T-cell (primary cell): ENCODE results near the gene LPCAT4. TPM values are rescaled to one million over a fixed set of nuclear protein-coding genes. Genes with fewer than 3 reads are reported as not detected.
A peak's percentile ranks its signal among the peaks of the same experiment; 100 is the strongest.

ENCODE experiments used
- ATAC-seq, 4 experiments: fragments of 200-7000 bp in 3 of 4; fragments of 150-1000 bp in 1 of 4; cut with Tn5 transposase; replicated peaks in 1 of 4; 1 replicate in 3 of 4; 2 replicates in 1 of 4; pipeline ENCODE4 v1.10.0; 2021; ENCODE audit warnings: moderate library complexity in 3 of 4, mild to moderate bottlenecking in 2 of 4, moderate number of reproducible peaks in 1 of 4
- CTCF ChIA-PET, 2 donors: fragments of 300-600 bp; sonication (Branson Sonifier 250); formaldehyde crosslinking; loops; one replicate each; lab custom pipeline; 2022; ENCODE audit warnings: antibody characterized with exemption in 2 of 2; lab: Charles Lee
- POLR2A ChIA-PET, 2 donors: fragments of 300-600 bp; sonication (Branson Sonifier 250); formaldehyde crosslinking; loops; one replicate each; lab custom pipeline; 2022; ENCODE audit warnings: antibody characterized with exemption in 2 of 2; lab: Charles Lee
- DNase-seq, 35 experiments: peaks; one replicate each; pipeline versions ENCODE4 v3.0.0 to v3.0.0-alpha.2; 2013 to 2023
- H3K27ac ChIP-seq: one replicate; pipeline ENCODE4 v1.5.1; 2013; ENCODE audit warnings: low read length
- H3K27me3 ChIP-seq, 2 experiments: replicated peaks in 1 of 2; 1 replicate in 1 of 2; 2 replicates in 1 of 2; pipeline versions ENCODE4 v1.6.1 to v1.7.0; 2013; ENCODE audit warnings: low read length in 1 of 2, mixed read lengths in 1 of 2; ENCODE audit not compliant: control insufficient read depth in 2 of 2, insufficient read depth in 2 of 2; ENCODE audit errors: extremely low read depth in 1 of 2
- H3K36me3 ChIP-seq, 2 donors: 1 replicate in 1 of 2; 2 replicates in 1 of 2; pipeline versions ENCODE4 v1.6.1 to v1.7.0; 2013; ENCODE audit warnings: low read length in 1 of 2; ENCODE audit not compliant: control insufficient read depth in 2 of 2, insufficient read depth in 1 of 2; ENCODE audit errors: extremely low read depth in 1 of 2
- H3K4me1 ChIP-seq, 2 experiments: 1 replicate in 1 of 2; 2 replicates in 1 of 2; pipeline versions ENCODE4 v1.6.1 to v1.7.0; 2013; ENCODE audit warnings: low read length in 2 of 2, mixed read lengths in 1 of 2; ENCODE audit not compliant: insufficient read depth in 2 of 2, control insufficient read depth in 1 of 2; ENCODE audit errors: extremely low read depth in 1 of 2
- H3K4me3 ChIP-seq, 2 donors: 1 replicate in 1 of 2; 2 replicates in 1 of 2; pipeline versions ENCODE4 v1.5.1 to v1.7.0; 2013; ENCODE audit warnings: mild to moderate bottlenecking in 2 of 2, low read length in 1 of 2, moderate library complexity in 1 of 2; ENCODE audit not compliant: control insufficient read depth in 1 of 2; ENCODE audit errors: extremely low read depth in 1 of 2
- H3K9me3 ChIP-seq: 2 replicates; pipeline ENCODE4 v1.7.0; 2013
- H3K27ac Mint-ChIP-seq, 2 donors: one replicate each; pipeline ENCODE4 v1.8.0; 2020 to 2021; ENCODE audit warnings: mild to moderate bottlenecking in 2 of 2, mixed read lengths in 2 of 2
- H3K27me3 Mint-ChIP-seq, 2 donors: one replicate each; pipeline ENCODE4 v1.8.0; 2021 to 2022; ENCODE audit warnings: mixed read lengths in 2 of 2
- H3K36me3 Mint-ChIP-seq: one replicate; pipeline ENCODE4 v1.8.0; 2021; ENCODE audit warnings: mixed read lengths
- H3K4me1 Mint-ChIP-seq, 3 donors: one replicate each; pipeline ENCODE4 v1.8.0; 2020 to 2022; ENCODE audit warnings: mixed read lengths in 3 of 3, mild to moderate bottlenecking in 1 of 3
- H3K4me3 Mint-ChIP-seq, 3 donors: one replicate each; pipeline ENCODE4 v1.8.0; 2020 to 2022; ENCODE audit warnings: mild to moderate bottlenecking in 3 of 3, mixed read lengths in 3 of 3, moderate library complexity in 3 of 3
- H3K9me3 Mint-ChIP-seq, 3 donors: one replicate each; pipeline ENCODE4 v1.8.0; 2020 to 2022; ENCODE audit warnings: mixed read lengths in 3 of 3
- WGBS: methylation state at CpG from one replicate; pipeline ENCODE4 v1.1.5; 2013; ENCODE audit warnings: missing lambda C conversion rate; ENCODE audit not compliant: insufficient coverage; 5-methylcytosine and 5-hydroxymethylcytosine counted together
- total RNA-seq, 35 experiments: library from RNA in 6 of 35; stranded (reverse) in 6 of 35; fragments of 120-200 nt in 1 of 35; gene quantifications; one replicate each; pipeline versions ENCODE4 v1.2.1 to v1.2.4 and lab custom pipeline; 2013 to 2026

The LPCAT4 gene
- total RNA-seq, 5 donors from 2014 or later (not counting 1 experiment from before 2014, with no cell fraction given): 60.8 to 115 (median 91.1) TPM

GRCh38 chr15:34373951-34374350 is 7.0 kb upstream of the LPCAT4 start:
- Histone ChIP-seq H3K4me3 (no peak overlapping the region), H3K4me1 (peaks cover 0 to 2% of the 10 kb centered on the region in 2 experiments), H3K27me3 (no peaks in the 10 kb centered on the region), H3K9me3 (no peaks in the 10 kb centered on the region), H3K36me3 (no peaks in the 10 kb centered on the region), H3K27ac (no peak overlapping the region)
- WGBS: 98% methylated on average over 8 of the region's 8 CpGs
- DNase-seq (no peak), ATAC-seq (no peak)
- POLR2A ChIA-PET: no interaction called here
- H3K27ac Mint-ChIP-seq: no peak overlapping the region
- no peaks in the 10 kb centered on the region for H3K36me3 Mint-ChIP-seq
- H3K27me3 Mint-ChIP-seq: no peaks in the 10 kb centered on the region
- no peaks in the 10 kb centered on the region for H3K9me3 Mint-ChIP-seq
- peaks cover 0 to 9% (median 8%) of the 10 kb centered on the region in 3 donors for H3K4me1 Mint-ChIP-seq
- no peak overlapping the region for H3K4me3 Mint-ChIP-seq
- CTCF ChIA-PET: no interaction called here

- Histone ChIP-seq H3K36me3 (no peaks in the 10 kb centered on the region), H3K27me3 (no peaks in the 10 kb centered on the region), H3K4me3 (no peak overlapping the region), H3K4me1 (peaks cover 10 to 23% of the 10 kb centered on the region in 2 experiments), H3K9me3 (no peaks in the 10 kb centered on the region), H3K27ac (no peak overlapping the region)
- WGBS: 70% methylated on average over 2 of the region's 2 CpGs
- ChIA-PET CTCF (no interaction called here), POLR2A (no interaction called here)
- H3K27ac Mint-ChIP-seq: peak overlapping the region; percentile 68 to 76
- no peak for DNase-seq
- ATAC-seq: no peak
- no peak overlapping the region for H3K4me3 Mint-ChIP-seq
- no peaks in the 10 kb centered on the region for H3K36me3 Mint-ChIP-seq
- peaks cover 20 to 29% (median 23%) of the 10 kb centered on the region in 3 donors for H3K4me1 Mint-ChIP-seq
- H3K9me3 Mint-ChIP-seq: no peaks in the 10 kb centered on the region
- H3K27me3 Mint-ChIP-seq: no peaks in the 10 kb centered on the region
Observed at GRCh38 chr15:34370643-34371042, 3.6 kb upstream of the LPCAT4 start.

GRCh38 chr15:34370129-34370528 is 3.1 kb upstream of the LPCAT4 start:
- no peaks in the 10 kb centered on the region for H3K36me3 ChIP-seq
- H3K4me3 ChIP-seq: no peak overlapping the region
- Mint-ChIP-seq H3K27me3 (no peaks in the 10 kb centered on the region), H3K9me3 (no peaks in the 10 kb centered on the region), H3K4me1 (peaks cover 24 to 34% (median 28%) of the 10 kb centered on the region in 3 donors), H3K4me3 (no peak overlapping the region), H3K27ac (peak overlapping the region; percentile 68 to 76), H3K36me3 (no peaks in the 10 kb centered on the region)
- no CpG with 5 or more reads among the region's 2 CpGs for WGBS
- DNase-seq: no peak
- peaks cover 10 to 28% of the 10 kb centered on the region in 2 experiments for H3K4me1 ChIP-seq
- no peaks in the 10 kb centered on the region for H3K27me3 ChIP-seq
- ChIA-PET CTCF (no interaction called here), POLR2A (no interaction called here)
- no peak overlapping the region for H3K27ac ChIP-seq
- no peaks in the 10 kb centered on the region for H3K9me3 ChIP-seq
- no peak for ATAC-seq

- H3K27me3 Mint-ChIP-seq: no peaks in the 10 kb centered on the region
- no peaks in the 10 kb centered on the region for H3K9me3 ChIP-seq
- ChIA-PET POLR2A (interaction anchor here (0.6 to 1.7 kb wide), 4 partner anchors 24 to 244 kb away, joined by 3 to 5 read pairs (median 4); partner anchors contain the start of genes NOP10 (in 1 of the 2) and NUTM1 (in 1 of the 2)), CTCF (interaction anchor here (0.6 to 3.5 kb wide), 23 partner anchors 8 to 1120 kb away, joined by 3 to 39 read pairs (median 5); partner anchors contain the start of genes EMC7 (in 1 of the 2), GOLGA8A (in 1 of the 2), GOLGA8B (in 1 of the 2) and KATNBL1 (in 1 of the 2))
- DNase-seq (peak in 24 of 35 experiments; percentile 9 to 60 (median 23)), ATAC-seq (no peak)
- WGBS: 0% methylated on average over 20 of the region's 37 CpGs
- peaks cover 34 to 46% (median 40%) of the 10 kb centered on the region in 3 donors for H3K4me1 Mint-ChIP-seq
- peaks cover 8% of the 10 kb centered on the region for H3K36me3 Mint-ChIP-seq
- peaks cover 10 to 37% of the 10 kb centered on the region in 2 experiments for H3K4me1 ChIP-seq
- H3K9me3 Mint-ChIP-seq: no peaks in the 10 kb centered on the region
- H3K27ac Mint-ChIP-seq: peak overlapping the region; percentile 80 to 90
- H3K4me3 ChIP-seq: peak overlapping the region; percentile 87 to 92
- no peak overlapping the region for H3K27ac ChIP-seq
- H3K36me3 ChIP-seq: peaks cover 0 to 21% of the 10 kb centered on the region in 2 donors
- H3K4me3 Mint-ChIP-seq: peak overlapping the region; percentile 95 to 97 (median 96)
- H3K27me3 ChIP-seq: no peaks in the 10 kb centered on the region
Observed at GRCh38 chr15:34366271-34367065, 528 bp downstream of the LPCAT4 start.

GRCh38 chr15:34365836-34366235 is 1.2 kb downstream of the LPCAT4 start:
- CTCF ChIA-PET: interaction anchor here (0.7 to 3.5 kb wide), 4 partner anchors 21 to 125 kb away, joined by 3 to 39 read pairs (median 14); partner anchors contain the start of genes NOP10 (in 1 of the 2) and NUTM1 (in 1 of the 2)
- peak overlapping the region; percentile 65 to 80 for H3K27ac Mint-ChIP-seq

More at GRCh38 chr15:34365836-34366235, 1.2 kb downstream of the LPCAT4 start:
- ATAC-seq: no peak
- WGBS: no CpG with 5 or more reads among the region's 5 CpGs
- Mint-ChIP-seq H3K4me3 (peak overlapping the region; percentile 95 to 97 (median 96)), H3K27me3 (no peaks in the 10 kb centered on the region), H3K36me3 (peaks cover 12% of the 10 kb centered on the region), H3K4me1 (peaks cover 34 to 46% (median 40%) of the 10 kb centered on the region in 3 donors), H3K9me3 (no peaks in the 10 kb centered on the region)
- Histone ChIP-seq H3K4me3 (peak overlapping the region; percentile 68 to 92), H3K27ac (peak overlapping the region; percentile 20), H3K4me1 (peaks cover 10 to 37% of the 10 kb centered on the region in 2 experiments), H3K27me3 (no peaks in the 10 kb centered on the region), H3K9me3 (no peaks in the 10 kb centered on the region), H3K36me3 (peaks cover 0 to 27% of the 10 kb centered on the region in 2 donors)
- no peak for DNase-seq
- POLR2A ChIA-PET: interaction anchor here in 1 of 2 donors (0.6 to 1.7 kb wide), 3 partner anchors 23 to 101 kb away, joined by 4 to 5 read pairs (median 4); partner anchors contain the start of genes NOP10 and NUTM1
